SK-N-SH (cell line): Measurements from ENCODE around the gene RER1. TPM values are rescaled to one million over a fixed set of nuclear protein-coding genes. Genes with fewer than 3 reads are reported as not detected.

Experiments
- CTCF ChIA-PET: fragments of 300-600, 350-600 bp; formaldehyde crosslinking; extraction: SDS; loops from one replicate; lab custom pipeline; 2021; lab: Yijun Ruan, JAX
- POLR2A ChIA-PET: fragments of 350-600 bp; sonication (Branson Sonifier 250); formaldehyde crosslinking; extraction: SDS; loops from one replicate; lab custom pipeline; 2020; ENCODE audit warnings: antibody characterized with exemption, inconsistent platforms; lab: Yijun Ruan, JAX
- DNase-seq: peaks from one replicate; pipeline ENCODE4 v3.0.0; 2012
- H2AFZ ChIP-seq: fragments of 200-600 bp; sonication (generic); 2 replicates; pipeline ENCODE4 v1.8.1; 2016; ENCODE audit warnings: antibody characterized with exemption, mild to moderate bottlenecking, low read depth
- H3F3A ChIP-seq: fragments of 200-600 bp; sonication (generic); replicated peaks from 2 replicates; pipeline ENCODE3; 2016; ENCODE audit warnings: antibody characterized with exemption, mild to moderate bottlenecking; ENCODE audit not compliant: insufficient read depth
- H3K27ac ChIP-seq, 2 experiments: fragments of 200-500 bp in 1 of 2; fragments of 200-600 bp in 1 of 2; sonication (Bioruptor generic) in 1 of 2; sonication (generic), shearing (Covaris generic) in 1 of 2; 2 replicates each; pipeline versions ENCODE4 v1.5.1 to v1.6.1; 2014 to 2016; ENCODE audit warnings: low read depth in 2 of 2, inconsistent platforms in 1 of 2, low read length in 1 of 2, mild to moderate bottlenecking in 1 of 2, mixed read lengths in 1 of 2
- H3K27me3 ChIP-seq: fragments of 200-600 bp; sonication (generic), shearing (Covaris generic); 2 replicates; pipeline ENCODE4 v1.6.1; 2016; ENCODE audit warnings: mixed run types; ENCODE audit not compliant: insufficient read depth
- H3K36me3 ChIP-seq, 2 experiments: fragments of 200-500 bp in 1 of 2; fragments of 200-600 bp in 1 of 2; sonication (Bioruptor generic) in 1 of 2; sonication (generic) in 1 of 2; replicated peaks in 1 of 2; 2 replicates each; pipeline versions ENCODE3 to v1.5.1; 2014 to 2016; ENCODE audit warnings: low read length in 1 of 2, mild to moderate bottlenecking in 1 of 2; ENCODE audit not compliant: insufficient read depth in 2 of 2, control insufficient read depth in 1 of 2
- H3K4me1 ChIP-seq, 2 experiments: fragments of 200-500 bp in 1 of 2; fragments of 200-600 bp in 1 of 2; sonication (Bioruptor generic) in 1 of 2; sonication (generic), shearing (Covaris generic) in 1 of 2; 2 replicates each; pipeline versions ENCODE4 v1.5.1 to v1.6.1; 2014 to 2016; ENCODE audit warnings: low read depth in 1 of 2, low read length in 1 of 2, mixed run types in 1 of 2; ENCODE audit not compliant: insufficient read depth in 2 of 2, control insufficient read depth in 1 of 2
- H3K4me2 ChIP-seq: fragments of 200-600 bp; sonication (generic), shearing (Covaris generic); 2 replicates; pipeline ENCODE4 v1.6.1; 2017; ENCODE audit warnings: mixed run types
- H3K4me3 ChIP-seq, 2 experiments: fragments of 200-500 bp in 1 of 2; fragments of 200-600 bp in 1 of 2; sonication (Bioruptor generic) in 1 of 2; sonication (generic), shearing (Covaris generic) in 1 of 2; 2 replicates each; pipeline versions ENCODE4 v1.5.1 to v1.8.1; 2014 to 2016; ENCODE audit warnings: low read depth in 2 of 2, inconsistent platforms in 1 of 2, low read length in 1 of 2, mild to moderate bottlenecking in 1 of 2, mixed read lengths in 1 of 2, moderate library complexity in 1 of 2
- H3K79me2 ChIP-seq: fragments of 200-600 bp; sonication (generic); 2 replicates; pipeline ENCODE4 v1.8.1; 2017; ENCODE audit warnings: mild to moderate bottlenecking; ENCODE audit not compliant: insufficient read depth
- H3K9ac ChIP-seq: fragments of 200-600 bp; sonication (generic); 2 replicates; pipeline ENCODE4 v1.6.1; 2017; ENCODE audit warnings: mixed run types
- H3K9me2 ChIP-seq: fragments of 200-600 bp; sonication (generic); 2 replicates; pipeline ENCODE4 v1.6.1; 2017; ENCODE audit warnings: mixed run types
- H3K9me3 ChIP-seq: fragments of 200-600 bp; sonication (generic); 2 replicates; pipeline ENCODE4 v1.6.1; 2017; ENCODE audit warnings: mixed run types, mild to moderate bottlenecking, moderate library complexity
- H4K20me1 ChIP-seq: fragments of 200-600 bp; sonication (generic); 2 replicates; pipeline ENCODE4 v1.6.1; 2017; ENCODE audit warnings: mild to moderate bottlenecking, mixed run types; ENCODE audit not compliant: insufficient read depth
- CHD2 ChIP-seq: fragments of 150-350 bp; IDR thresholded peaks from 2 replicates; pipeline ENCODE4 v1.6.1; 2018; ENCODE audit warnings: low read length; ENCODE audit not compliant: partially characterized antibody
- EZH2phosphoT487 ChIP-seq: fragments of 200-600 bp; sonication (generic); IDR thresholded peaks from 2 replicates; pipeline ENCODE4 v1.6.1; 2017; ENCODE audit warnings: low read depth, mixed run types, mild to moderate bottlenecking, antibody characterized with exemption, moderate library complexity, borderline replicate concordance
- MAX ChIP-seq: IDR thresholded peaks from 2 replicates; pipeline ENCODE4 v1.4.0; 2012; ENCODE audit warnings: low read depth
- NRF1 ChIP-seq: IDR thresholded peaks from 2 replicates; pipeline ENCODE4 v1.6.1; 2012; ENCODE audit warnings: low read depth, mild to moderate bottlenecking, low read length
- PBX3 ChIP-seq: IDR thresholded peaks from 2 replicates; pipeline ENCODE4; 2012
- POLR2AphosphoS5 ChIP-seq: IDR thresholded peaks from 2 replicates; pipeline ENCODE4 v1.6.1; 2012; ENCODE audit warnings: low read depth, low read length
- RAD21 ChIP-seq: IDR thresholded peaks from 2 replicates; pipeline ENCODE4 v1.6.1; 2012; ENCODE audit warnings: mild to moderate bottlenecking, low read length
- RFX5 ChIP-seq: IDR thresholded peaks from 2 replicates; pipeline ENCODE4 v1.6.1; 2012; ENCODE audit warnings: mild to moderate bottlenecking, improper control_type of control experiment, low read length
- RXRA ChIP-seq: IDR thresholded peaks from 2 replicates; pipeline ENCODE4 v1.4.0; 2012; ENCODE audit warnings: low read depth, mild to moderate bottlenecking, borderline replicate concordance
- TEAD4 ChIP-seq: IDR thresholded peaks from 2 replicates; pipeline ENCODE4 v1.4.0; 2012; ENCODE audit warnings: mild to moderate bottlenecking, borderline replicate concordance; ENCODE audit not compliant: insufficient read depth
- WGBS: methylation state at CpG from one replicate; pipeline ENCODE4 v1.1.6; 2017; ENCODE audit warnings: low lambda C conversion rate; 5-methylcytosine and 5-hydroxymethylcytosine counted together
- polyA plus RNA-seq, 3 experiments: library from polyadenylated mRNA; depleted of rRNA; stranded (reverse); fragments of >200 nt; gene quantifications; 2 replicates each; pipeline ENCODE4 v1.2.3, GENCODE V29; 2012
- TF ChIP-seq, protein P1 (sequence below): IDR thresholded peaks from 2 replicates; pipeline ENCODE4 v1.4.0; 2012; ENCODE audit warnings: low read depth, borderline replicate concordance
- TF ChIP-seq, protein P2 (sequence below): fragments of 200-600 bp; sonication (generic); IDR thresholded peaks from 2 replicates; pipeline ENCODE4 v1.6.1; 2017; ENCODE audit warnings: antibody characterized with exemption, mild to moderate bottlenecking, moderate library complexity
- TF ChIP-seq, protein P3 (sequence below): fragments of 150-350 bp; IDR thresholded peaks from 2 replicates; pipeline ENCODE4 v1.6.1; 2016; ENCODE audit warnings: mild to moderate bottlenecking, low read depth, low read length

The RER1 gene
- polyA plus RNA-seq, 1 of the 3 experiments (the other 2 are of a cell fraction) = 181 TPM

DNA sequence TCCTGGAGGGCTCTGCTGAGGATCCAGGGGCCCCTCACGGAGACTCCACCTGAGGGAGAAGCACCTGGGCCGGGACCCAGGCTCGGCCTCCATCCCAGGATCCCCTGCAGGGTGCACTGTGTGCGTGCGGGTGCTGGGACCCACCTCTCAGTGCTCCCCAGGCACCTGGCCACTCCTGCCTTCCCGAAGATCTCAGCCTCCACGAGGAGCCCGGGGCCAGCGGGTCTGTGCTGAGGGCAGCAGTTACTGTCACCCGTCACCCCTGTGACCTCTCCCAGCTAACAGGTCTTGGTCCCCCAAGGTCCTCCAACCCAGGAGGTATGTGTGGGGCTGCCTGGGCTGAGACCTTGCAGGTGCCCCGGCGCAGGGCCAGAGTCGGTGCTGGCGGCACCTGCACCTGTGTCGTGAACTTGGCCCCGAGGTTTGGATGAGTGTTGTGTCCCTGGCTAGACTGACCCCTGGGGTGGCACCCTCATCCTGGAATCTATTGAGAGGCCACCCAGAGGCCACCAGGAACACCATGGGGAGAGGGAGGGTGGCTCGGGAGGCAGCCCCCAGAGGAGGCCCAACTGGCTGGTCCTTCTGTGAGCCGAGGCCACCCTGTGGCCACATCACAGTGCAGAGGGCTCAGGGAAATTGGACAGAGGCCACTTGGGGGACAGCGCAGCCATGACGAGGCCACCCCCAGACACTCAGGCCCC lies 17.9 kb upstream of the RER1 start:
- no peaks in the 10 kb centered on the region for H4K20me1 ChIP-seq
- H3K9ac ChIP-seq = no peak overlapping the region
- no peaks in the 10 kb centered on the region for H3K27me3 ChIP-seq
- peak; percentile 33 for DNase-seq
- CTCF ChIA-PET = interaction anchor here (1.1 to 1.9 kb wide), 2 partner anchors 8 to 58 kb away, joined by 3 to 8 read pairs; no protein-coding TSS in a partner anchor
- POLR2A ChIA-PET = no interaction called here
- no peaks in the 10 kb centered on the region for H3F3A ChIP-seq
- no peaks in the 10 kb centered on the region for H3K9me3 ChIP-seq
- no peak overlapping the region for H2AFZ ChIP-seq
- no peak overlapping the region for H3K4me2 ChIP-seq
- no peak overlapping the region for H3K27ac ChIP-seq
- H3K4me1 ChIP-seq = no peaks in the 10 kb centered on the region
- H3K9me2 ChIP-seq = no peaks in the 10 kb centered on the region
- H3K79me2 ChIP-seq = no peaks in the 10 kb centered on the region
- no peak overlapping the region for H3K4me3 ChIP-seq
- 94% methylated on average over 7 of the region's 20 CpGs for WGBS
- TF ChIP-seq NRF1 (no peak), MAX (no peak), PBX3 (no peak), RXRA (no peak), RAD21 (no peak), CHD2 (no peak), TEAD4 (no peak), POLR2AphosphoS5 (no peak), EZH2phosphoT487 (no peak), RFX5 (no peak)
- TF ChIP-seq, protein P1, sequence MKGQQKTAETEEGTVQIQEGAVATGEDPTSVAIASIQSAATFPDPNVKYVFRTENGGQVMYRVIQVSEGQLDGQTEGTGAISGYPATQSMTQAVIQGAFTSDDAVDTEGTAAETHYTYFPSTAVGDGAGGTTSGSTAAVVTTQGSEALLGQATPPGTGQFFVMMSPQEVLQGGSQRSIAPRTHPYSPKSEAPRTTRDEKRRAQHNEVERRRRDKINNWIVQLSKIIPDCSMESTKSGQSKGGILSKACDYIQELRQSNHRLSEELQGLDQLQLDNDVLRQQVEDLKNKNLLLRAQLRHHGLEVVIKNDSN = no peak
- TF ChIP-seq, protein P2, sequence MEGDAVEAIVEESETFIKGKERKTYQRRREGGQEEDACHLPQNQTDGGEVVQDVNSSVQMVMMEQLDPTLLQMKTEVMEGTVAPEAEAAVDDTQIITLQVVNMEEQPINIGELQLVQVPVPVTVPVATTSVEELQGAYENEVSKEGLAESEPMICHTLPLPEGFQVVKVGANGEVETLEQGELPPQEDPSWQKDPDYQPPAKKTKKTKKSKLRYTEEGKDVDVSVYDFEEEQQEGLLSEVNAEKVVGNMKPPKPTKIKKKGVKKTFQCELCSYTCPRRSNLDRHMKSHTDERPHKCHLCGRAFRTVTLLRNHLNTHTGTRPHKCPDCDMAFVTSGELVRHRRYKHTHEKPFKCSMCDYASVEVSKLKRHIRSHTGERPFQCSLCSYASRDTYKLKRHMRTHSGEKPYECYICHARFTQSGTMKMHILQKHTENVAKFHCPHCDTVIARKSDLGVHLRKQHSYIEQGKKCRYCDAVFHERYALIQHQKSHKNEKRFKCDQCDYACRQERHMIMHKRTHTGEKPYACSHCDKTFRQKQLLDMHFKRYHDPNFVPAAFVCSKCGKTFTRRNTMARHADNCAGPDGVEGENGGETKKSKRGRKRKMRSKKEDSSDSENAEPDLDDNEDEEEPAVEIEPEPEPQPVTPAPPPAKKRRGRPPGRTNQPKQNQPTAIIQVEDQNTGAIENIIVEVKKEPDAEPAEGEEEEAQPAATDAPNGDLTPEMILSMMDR = no peak
- TF ChIP-seq, protein P3, sequence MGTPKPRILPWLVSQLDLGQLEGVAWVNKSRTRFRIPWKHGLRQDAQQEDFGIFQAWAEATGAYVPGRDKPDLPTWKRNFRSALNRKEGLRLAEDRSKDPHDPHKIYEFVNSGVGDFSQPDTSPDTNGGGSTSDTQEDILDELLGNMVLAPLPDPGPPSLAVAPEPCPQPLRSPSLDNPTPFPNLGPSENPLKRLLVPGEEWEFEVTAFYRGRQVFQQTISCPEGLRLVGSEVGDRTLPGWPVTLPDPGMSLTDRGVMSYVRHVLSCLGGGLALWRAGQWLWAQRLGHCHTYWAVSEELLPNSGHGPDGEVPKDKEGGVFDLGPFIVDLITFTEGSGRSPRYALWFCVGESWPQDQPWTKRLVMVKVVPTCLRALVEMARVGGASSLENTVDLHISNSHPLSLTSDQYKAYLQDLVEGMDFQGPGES = no peak
- peaks cover 0 to 4% of the 10 kb centered on the region in 2 experiments for H3K36me3 ChIP-seq
